Islet precursor cell (in vitro differentiated cells): ENCODE data around the gene HADHB.
"Not testable (repeated sequence)": the region's sequence is repeated elsewhere in the genome, so short reads cannot be mapped to it uniquely, and the experiment has no call there.

ENCODE experiments used
- DNase-seq: peaks from one replicate; pipeline ENCODE4 v3.0.0-alpha.2; 2018

The HADHB gene

GRCh38 chr2:26331321-26331720 lies 86.6 kb downstream of the HADHB start:
- DNase-seq, result not testable (repeated sequence)

GRCh38 chr2:26333293-26333692 lies 88.6 kb downstream of the HADHB start:
- DNase-seq, result no peak

- DNase-seq, result no peak
Measured at GRCh38 chr2:26335231-26335630, 90.5 kb downstream of the HADHB start.

DNA sequence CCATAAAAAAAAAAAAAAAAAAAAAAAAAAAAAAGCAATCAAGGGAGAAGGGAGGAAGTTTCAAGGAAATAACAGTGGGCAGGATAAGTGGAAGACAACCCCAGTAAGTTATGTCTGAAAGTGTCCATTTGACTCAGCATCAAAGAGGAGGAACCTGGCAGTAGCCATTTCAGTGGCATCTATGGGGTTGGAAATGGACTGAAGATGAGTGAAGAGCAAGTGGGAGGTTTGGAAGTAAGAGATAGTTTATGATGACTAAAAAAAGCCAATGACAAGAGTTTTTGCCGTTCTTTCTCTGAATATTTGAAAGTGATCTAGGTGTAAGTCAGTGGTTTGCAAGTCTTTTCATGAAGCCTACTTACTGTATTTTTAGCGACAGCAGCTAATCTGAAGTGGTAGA lies 92.0 kb downstream of the HADHB start:
- no peak for DNase-seq

DNA sequence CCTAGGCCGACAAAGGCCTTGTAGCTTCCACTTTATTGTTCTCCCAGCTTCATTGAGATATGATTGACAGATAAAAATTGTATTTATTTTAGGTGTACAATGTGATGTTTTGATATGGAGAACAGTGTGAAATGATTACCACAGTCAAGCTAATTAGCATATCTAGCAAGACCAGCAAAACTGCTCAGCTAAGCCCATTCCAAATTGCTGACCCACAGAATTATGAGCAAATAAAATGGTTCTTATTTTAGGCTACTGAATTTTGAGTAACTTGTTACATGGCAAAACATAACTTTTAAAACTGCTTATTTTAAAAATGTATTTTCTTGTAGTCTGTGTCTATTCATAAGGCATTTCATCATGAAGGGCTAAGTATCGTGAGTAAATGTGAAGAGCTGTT lies 92.6 kb downstream of the HADHB start:
- DNase-seq, result no peak
